ENCODE data around the gene RAF1. TPM values are rescaled to one million over a fixed set of nuclear protein-coding genes. Genes with fewer than 3 reads are reported as not detected.

Gene RAF1
- polyA plus RNA-seq, 2 of the 4 experiments (the other 2 are of a cell fraction): 56.2 to 94.6 TPM

DNA sequence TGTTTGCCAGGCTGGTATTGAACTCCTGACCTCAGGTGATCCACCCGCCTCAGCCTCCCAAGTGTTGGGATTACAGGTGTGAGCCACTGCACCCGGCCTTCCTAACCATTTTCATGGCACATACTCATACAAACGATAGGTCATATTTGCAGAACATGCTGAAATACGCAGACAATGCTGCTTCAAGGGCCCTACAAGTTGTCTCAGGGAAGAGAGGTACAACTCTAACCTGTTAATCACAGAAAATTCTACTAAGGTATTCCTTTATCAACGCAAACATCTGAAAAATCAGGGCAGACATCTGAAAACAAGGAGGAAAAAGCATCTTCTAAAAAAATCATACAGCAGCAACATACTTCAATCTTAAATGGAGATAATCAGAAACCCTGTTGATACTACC is 39.9 kb downstream of the RAF1 start:
- no peak for ATAC-seq

DNA sequence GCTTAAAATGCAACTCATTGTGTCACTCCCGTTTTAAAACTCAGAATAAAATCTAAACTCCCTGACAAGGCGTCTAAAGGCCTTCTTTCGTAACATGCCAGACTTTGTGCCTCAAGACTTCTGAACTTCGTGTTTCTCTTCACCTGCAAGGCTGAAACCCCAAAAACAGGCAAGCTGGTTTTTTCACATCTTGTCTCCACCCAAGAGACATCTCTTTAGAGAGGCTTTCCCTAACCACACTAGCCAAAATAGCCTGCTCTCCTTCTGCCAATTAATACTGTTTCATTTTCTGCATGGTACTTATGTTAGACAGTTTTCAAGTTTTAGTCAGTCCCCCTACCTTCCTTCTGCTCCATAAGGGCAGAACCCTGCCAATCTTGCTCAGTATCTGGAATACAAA is 41.6 kb downstream of the RAF1 start:
- no peak overlapping the region for H3K4me3 ChIP-seq
- H3K27ac ChIP-seq: no peak overlapping the region
- ATAC-seq (no peak), FAIRE-seq (no peak), DNase-seq (ENCODE audit: low read depth in 1 of 2, low spot score in 1 of 2) (no peak)
- POLR2A ChIA-PET: no interaction called here
- 0 out of 3 replicates have a peak, but pooled peaks cover 4% of the 10 kb centered on the region for H3K4me1 ChIP-seq
- WGBS (ENCODE audit: missing lambda C conversion rate): 77% methylated on average over 4 of the region's 4 CpGs
- CTCF ChIA-PET: no interaction called here
- H3K9me3 ChIP-seq: no peaks in the 10 kb centered on the region
- no peak overlapping the region for H3K4me2 ChIP-seq
- TF ChIP-seq NFE2L2 (conservative IDR thresholded peaks at IDR 0.05; ENCODE audit: low read length): no peak
- TF ChIP-seq, protein P1, sequence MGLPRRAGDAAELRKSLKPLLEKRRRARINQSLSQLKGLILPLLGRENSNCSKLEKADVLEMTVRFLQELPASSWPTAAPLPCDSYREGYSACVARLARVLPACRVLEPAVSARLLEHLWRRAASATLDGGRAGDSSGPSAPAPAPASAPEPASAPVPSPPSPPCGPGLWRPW (IDR thresholded peaks at IDR 0.05): no peak
- TF ChIP-seq NPAS2 (CRISPR knock-in tag; IDR thresholded peaks at IDR 0.05; ENCODE audit: borderline replicate concordance): no peak
- TF ChIP-seq NR3C1 (IDR thresholded peaks at IDR 0.05): no peak
- TF ChIP-seq, protein P2, sequence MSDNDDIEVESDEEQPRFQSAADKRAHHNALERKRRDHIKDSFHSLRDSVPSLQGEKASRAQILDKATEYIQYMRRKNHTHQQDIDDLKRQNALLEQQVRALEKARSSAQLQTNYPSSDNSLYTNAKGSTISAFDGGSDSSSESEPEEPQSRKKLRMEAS (IDR thresholded peaks at IDR 0.05): no peak
- no peak for TF ChIP-seq SMC3 (IDR thresholded peaks at IDR 0.05)
- TF ChIP-seq, protein P3, sequence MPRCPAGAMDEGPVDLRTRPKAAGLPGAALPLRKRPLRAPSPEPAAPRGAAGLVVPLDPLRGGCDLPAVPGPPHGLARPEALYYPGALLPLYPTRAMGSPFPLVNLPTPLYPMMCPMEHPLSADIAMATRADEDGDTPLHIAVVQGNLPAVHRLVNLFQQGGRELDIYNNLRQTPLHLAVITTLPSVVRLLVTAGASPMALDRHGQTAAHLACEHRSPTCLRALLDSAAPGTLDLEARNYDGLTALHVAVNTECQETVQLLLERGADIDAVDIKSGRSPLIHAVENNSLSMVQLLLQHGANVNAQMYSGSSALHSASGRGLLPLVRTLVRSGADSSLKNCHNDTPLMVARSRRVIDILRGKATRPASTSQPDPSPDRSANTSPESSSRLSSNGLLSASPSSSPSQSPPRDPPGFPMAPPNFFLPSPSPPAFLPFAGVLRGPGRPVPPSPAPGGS (IDR thresholded peaks at IDR 0.05): no peak
- TF ChIP-seq CHD2 (IDR thresholded peaks at IDR 0.05; ENCODE audit: low read length, partially characterized antibody): no peak
- no peak for TF ChIP-seq ZC3H11A (IDR thresholded peaks at IDR 0.05)
- no peak for TF ChIP-seq HOXB13 (CRISPR knock-in tag; IDR thresholded peaks at IDR 0.05; ENCODE audit: low read depth)
- no peak for TF ChIP-seq KDM5A (IDR thresholded peaks at IDR 0.05)
- no peak for TF ChIP-seq POLR2A (IDR thresholded peaks at IDR 0.05; ENCODE audit: low read length)
- no peak for TF ChIP-seq RAD21 (conservative IDR thresholded peaks at IDR 0.05 in 1 of 2, IDR thresholded peaks at IDR 0.05 in 1 of 2)
- TF ChIP-seq, protein P4, sequence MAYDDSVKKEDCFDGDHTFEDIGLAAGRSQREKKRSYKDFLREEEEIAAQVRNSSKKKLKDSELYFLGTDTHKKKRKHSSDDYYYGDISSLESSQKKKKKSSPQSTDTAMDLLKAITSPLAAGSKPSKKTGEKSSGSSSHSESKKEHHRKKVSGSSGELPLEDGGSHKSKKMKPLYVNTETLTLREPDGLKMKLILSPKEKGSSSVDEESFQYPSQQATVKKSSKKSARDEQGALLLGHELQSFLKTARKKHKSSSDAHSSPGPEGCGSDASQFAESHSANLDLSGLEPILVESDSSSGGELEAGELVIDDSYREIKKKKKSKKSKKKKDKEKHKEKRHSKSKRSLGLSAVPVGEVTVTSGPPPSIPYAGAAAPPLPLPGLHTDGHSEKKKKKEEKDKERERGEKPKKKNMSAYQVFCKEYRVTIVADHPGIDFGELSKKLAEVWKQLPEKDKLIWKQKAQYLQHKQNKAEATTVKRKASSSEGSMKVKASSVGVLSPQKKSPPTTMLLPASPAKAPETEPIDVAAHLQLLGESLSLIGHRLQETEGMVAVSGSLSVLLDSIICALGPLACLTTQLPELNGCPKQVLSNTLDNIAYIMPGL (CRISPR knock-in tag; IDR thresholded peaks at IDR 0.05; ENCODE audit: borderline replicate concordance): no peak
- no peak for TF ChIP-seq ZFP36 (IDR thresholded peaks at IDR 0.05; ENCODE audit: borderline replicate concordance, partially characterized antibody)

More for the DNA sequence above, 39.9 kb downstream of the RAF1 start:
- 95% methylated on average over 5 of the region's 5 CpGs for WGBS (ENCODE audit: missing lambda C conversion rate)
- Histone ChIP-seq H3K4me2 (no peak overlapping the region), H3K27ac (no peak overlapping the region), H3K4me1 (peaks cover 4% of the 10 kb centered on the region; the same call in 1 of the 3 replicates), H3K9me3 (no peaks in the 10 kb centered on the region), H3K4me3 (no peak overlapping the region)
- no peak for DNase-seq (ENCODE audit: low read depth in 1 of 2, low spot score in 1 of 2)
- no peak for FAIRE-seq
- ChIA-PET POLR2A (no interaction called here), CTCF (no interaction called here)
- TF ChIP-seq, protein P5, sequence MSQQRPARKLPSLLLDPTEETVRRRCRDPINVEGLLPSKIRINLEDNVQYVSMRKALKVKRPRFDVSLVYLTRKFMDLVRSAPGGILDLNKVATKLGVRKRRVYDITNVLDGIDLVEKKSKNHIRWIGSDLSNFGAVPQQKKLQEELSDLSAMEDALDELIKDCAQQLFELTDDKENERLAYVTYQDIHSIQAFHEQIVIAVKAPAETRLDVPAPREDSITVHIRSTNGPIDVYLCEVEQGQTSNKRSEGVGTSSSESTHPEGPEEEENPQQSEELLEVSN (IDR thresholded peaks at IDR 0.05; ENCODE audit: borderline replicate concordance, low read depth): no peak
- TF ChIP-seq RARB (CRISPR knock-in tag; IDR thresholded peaks at IDR 0.05): no peak
- TF ChIP-seq ESRRA (IDR thresholded peaks at IDR 0.05; ENCODE audit: borderline replicate concordance, low read length): no peak
- no peak for TF ChIP-seq RAD21 (conservative IDR thresholded peaks at IDR 0.05 in 1 of 2, IDR thresholded peaks at IDR 0.05 in 1 of 2)
- TF ChIP-seq, protein P2 (IDR thresholded peaks at IDR 0.05): no peak
- no peak for TF ChIP-seq CHD4 (IDR thresholded peaks at IDR 0.05; ENCODE audit: borderline replicate concordance)
- TF ChIP-seq CHD2 (IDR thresholded peaks at IDR 0.05; ENCODE audit: low read length, partially characterized antibody): no peak
- TF ChIP-seq CEBPB (IDR thresholded peaks at IDR 0.05): no peak
- no peak for TF ChIP-seq GATA3 (IDR thresholded peaks at IDR 0.05; ENCODE audit: borderline replicate concordance)
- TF ChIP-seq ZC3H11A (IDR thresholded peaks at IDR 0.05): no peak
- TF ChIP-seq, protein P3 (IDR thresholded peaks at IDR 0.05): no peak
- no peak for TF ChIP-seq RCOR1 (IDR thresholded peaks at IDR 0.05; ENCODE audit: low read depth, low read length)
- no peak for TF ChIP-seq TP53 (CRISPR knock-in tag; IDR thresholded peaks at IDR 0.05)
- TF ChIP-seq HOXB5 (CRISPR knock-in tag; IDR thresholded peaks at IDR 0.05): no peak
- no peak for TF ChIP-seq CBX2 (IDR thresholded peaks at IDR 0.05; ENCODE audit: borderline replicate concordance, low read depth)
- TF ChIP-seq SREBF2 (IDR thresholded peaks at IDR 0.05): no peak
- TF ChIP-seq, protein P6, sequence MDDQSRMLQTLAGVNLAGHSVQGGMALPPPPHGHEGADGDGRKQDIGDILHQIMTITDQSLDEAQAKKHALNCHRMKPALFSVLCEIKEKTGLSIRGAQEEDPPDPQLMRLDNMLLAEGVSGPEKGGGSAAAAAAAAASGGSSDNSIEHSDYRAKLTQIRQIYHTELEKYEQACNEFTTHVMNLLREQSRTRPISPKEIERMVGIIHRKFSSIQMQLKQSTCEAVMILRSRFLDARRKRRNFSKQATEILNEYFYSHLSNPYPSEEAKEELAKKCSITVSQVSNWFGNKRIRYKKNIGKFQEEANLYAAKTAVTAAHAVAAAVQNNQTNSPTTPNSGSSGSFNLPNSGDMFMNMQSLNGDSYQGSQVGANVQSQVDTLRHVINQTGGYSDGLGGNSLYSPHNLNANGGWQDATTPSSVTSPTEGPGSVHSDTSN (IDR thresholded peaks at IDR 0.05): no peak
- no peak for TF ChIP-seq JUN (IDR thresholded peaks at IDR 0.05)
- no peak for TF ChIP-seq RFX5 (IDR thresholded peaks at IDR 0.05)
- TF ChIP-seq, protein P7, sequence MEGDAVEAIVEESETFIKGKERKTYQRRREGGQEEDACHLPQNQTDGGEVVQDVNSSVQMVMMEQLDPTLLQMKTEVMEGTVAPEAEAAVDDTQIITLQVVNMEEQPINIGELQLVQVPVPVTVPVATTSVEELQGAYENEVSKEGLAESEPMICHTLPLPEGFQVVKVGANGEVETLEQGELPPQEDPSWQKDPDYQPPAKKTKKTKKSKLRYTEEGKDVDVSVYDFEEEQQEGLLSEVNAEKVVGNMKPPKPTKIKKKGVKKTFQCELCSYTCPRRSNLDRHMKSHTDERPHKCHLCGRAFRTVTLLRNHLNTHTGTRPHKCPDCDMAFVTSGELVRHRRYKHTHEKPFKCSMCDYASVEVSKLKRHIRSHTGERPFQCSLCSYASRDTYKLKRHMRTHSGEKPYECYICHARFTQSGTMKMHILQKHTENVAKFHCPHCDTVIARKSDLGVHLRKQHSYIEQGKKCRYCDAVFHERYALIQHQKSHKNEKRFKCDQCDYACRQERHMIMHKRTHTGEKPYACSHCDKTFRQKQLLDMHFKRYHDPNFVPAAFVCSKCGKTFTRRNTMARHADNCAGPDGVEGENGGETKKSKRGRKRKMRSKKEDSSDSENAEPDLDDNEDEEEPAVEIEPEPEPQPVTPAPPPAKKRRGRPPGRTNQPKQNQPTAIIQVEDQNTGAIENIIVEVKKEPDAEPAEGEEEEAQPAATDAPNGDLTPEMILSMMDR (IDR thresholded peaks at IDR 0.05): no peak

Measured in A549 (cell line).